T-helper 17 cell (primary cell): Measurements from ENCODE around the gene USP40. TPM values are rescaled to one million over a fixed set of nuclear protein-coding genes. Genes with fewer than 3 reads are reported as not detected.

Source experiments
- ATAC-seq: fragments of 150-1000 bp; cut with Tn5 transposase; 2 replicates; pipeline ENCODE4 v1.10.0; 2021; ENCODE audit warnings: mild to moderate bottlenecking, moderate library complexity
- DNase-seq, 3 donors: peaks; one replicate each; pipeline versions ENCODE4 v3.0.0 to v3.0.0-alpha.2; 2020 to 2021
- H3K9me3 ChIP-seq: one replicate; pipeline ENCODE4 v1.7.0; 2013; ENCODE audit warnings: low read length, mild to moderate bottlenecking; ENCODE audit not compliant: control insufficient read depth, poor library complexity, severe bottlenecking
- H3K27ac Mint-ChIP-seq: one replicate; pipeline ENCODE4 v1.8.0; 2022; ENCODE audit warnings: mild to moderate bottlenecking, moderate library complexity, mixed read lengths
- H3K27me3 Mint-ChIP-seq: one replicate; pipeline ENCODE4 v1.8.0; 2022; ENCODE audit warnings: mixed read lengths
- H3K36me3 Mint-ChIP-seq: one replicate; pipeline ENCODE4 v1.8.0; 2022; ENCODE audit warnings: low read depth, mixed read lengths
- H3K4me1 Mint-ChIP-seq: one replicate; pipeline ENCODE4 v1.8.0; 2022; ENCODE audit warnings: mild to moderate bottlenecking, mixed read lengths
- H3K4me3 Mint-ChIP-seq: one replicate; pipeline ENCODE4 v1.8.0; 2022; ENCODE audit warnings: mild to moderate bottlenecking, moderate library complexity, mixed read lengths
- total RNA-seq, 4 donors: library from RNA in 2 of 4; stranded (reverse) in 2 of 4; gene quantifications; one replicate each; pipeline ENCODE4 v1.2.3 and lab custom pipeline; 2022 to 2026

USP40 gene
- total RNA-seq, 2 donors from 2014 or later: 10.7 to 14.0 TPM

- DNase-seq (no peak), ATAC-seq (no peak)
- no peak overlapping the region for H3K27ac Mint-ChIP-seq
- no peaks in the 10 kb centered on the region for H3K27me3 Mint-ChIP-seq
- peaks cover 2% of the 10 kb centered on the region for H3K4me1 Mint-ChIP-seq
- H3K9me3 ChIP-seq: no peaks in the 10 kb centered on the region
- H3K36me3 Mint-ChIP-seq: peaks cover 3% of the 10 kb centered on the region
- H3K4me3 Mint-ChIP-seq: no peak overlapping the region
Measured at GRCh38 chr2:233485726-233486125, 80.9 kb downstream of the USP40 start.

DNA sequence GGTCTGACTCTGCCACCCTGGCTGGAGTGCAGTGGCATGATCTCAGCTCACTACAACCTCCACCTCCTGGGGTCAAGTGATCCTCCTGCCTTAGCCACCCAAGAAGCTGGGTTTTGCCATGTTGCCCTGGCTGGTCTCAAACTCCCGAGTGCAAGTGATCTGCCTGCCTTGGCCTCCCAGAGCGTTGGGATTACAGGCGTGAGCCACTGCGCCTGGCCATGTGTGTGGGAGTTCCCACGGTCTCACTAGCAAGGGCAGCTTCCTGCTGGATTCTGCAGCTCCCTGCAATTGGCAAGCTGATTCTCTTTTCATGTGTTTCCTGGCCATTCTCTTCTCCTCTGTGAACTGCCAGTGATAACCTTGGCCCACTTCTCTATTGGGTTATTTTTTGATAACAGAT is 84.0 kb downstream of the USP40 start:
- ATAC-seq (no peak), DNase-seq (no peak)
- peaks cover 4% of the 10 kb centered on the region for H3K4me1 Mint-ChIP-seq
- H3K27me3 Mint-ChIP-seq: no peaks in the 10 kb centered on the region
- no peak overlapping the region for H3K4me3 Mint-ChIP-seq
- H3K36me3 Mint-ChIP-seq: peaks cover 3% of the 10 kb centered on the region
- no peaks in the 10 kb centered on the region for H3K9me3 ChIP-seq
- no peak overlapping the region for H3K27ac Mint-ChIP-seq

DNA sequence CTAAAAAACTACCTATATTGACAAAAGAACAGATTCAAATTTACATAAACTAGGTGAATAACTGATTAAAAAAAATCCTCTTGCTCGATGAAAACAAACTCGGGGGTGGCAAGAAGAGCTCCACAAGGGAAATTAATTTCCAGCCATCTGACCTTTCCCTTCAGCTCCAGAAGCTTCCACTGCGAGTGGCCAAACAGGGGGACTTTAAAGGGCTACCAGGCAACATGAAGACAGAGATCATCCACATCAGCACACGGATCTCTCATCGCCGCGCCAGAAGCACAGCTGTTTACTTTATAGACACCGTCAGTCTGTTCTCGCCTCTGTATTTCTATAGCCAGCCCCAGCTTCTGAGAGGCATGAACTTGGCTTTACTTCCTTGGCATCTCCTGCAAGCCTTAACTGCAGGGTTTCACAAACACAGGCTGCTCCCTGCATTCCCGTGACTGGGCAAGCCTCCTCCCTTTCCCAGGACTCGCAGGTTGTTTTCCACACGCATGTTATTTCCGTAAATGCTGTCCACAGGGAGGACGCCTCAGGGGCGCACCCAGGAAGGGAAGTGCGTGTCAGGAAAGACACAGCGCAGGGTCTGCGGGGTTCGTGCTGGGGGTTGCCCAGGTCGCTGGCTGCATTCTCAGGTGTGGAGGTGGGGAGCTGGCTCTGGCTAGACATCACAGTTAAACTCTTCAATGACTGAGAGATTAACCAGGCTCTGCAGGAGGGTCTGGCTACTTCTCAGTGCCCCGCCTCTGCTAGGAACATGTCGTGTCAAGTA is 85.0 kb downstream of the USP40 start:
- H3K27me3 Mint-ChIP-seq: no peaks in the 10 kb centered on the region
- H3K4me1 Mint-ChIP-seq: peaks cover 3% of the 10 kb centered on the region
- peaks cover 2% of the 10 kb centered on the region for H3K36me3 Mint-ChIP-seq
- H3K27ac Mint-ChIP-seq: no peak overlapping the region
- DNase-seq (no peak), ATAC-seq (no peak)
- H3K9me3 ChIP-seq: no peaks in the 10 kb centered on the region
- H3K4me3 Mint-ChIP-seq: no peak overlapping the region

DNA sequence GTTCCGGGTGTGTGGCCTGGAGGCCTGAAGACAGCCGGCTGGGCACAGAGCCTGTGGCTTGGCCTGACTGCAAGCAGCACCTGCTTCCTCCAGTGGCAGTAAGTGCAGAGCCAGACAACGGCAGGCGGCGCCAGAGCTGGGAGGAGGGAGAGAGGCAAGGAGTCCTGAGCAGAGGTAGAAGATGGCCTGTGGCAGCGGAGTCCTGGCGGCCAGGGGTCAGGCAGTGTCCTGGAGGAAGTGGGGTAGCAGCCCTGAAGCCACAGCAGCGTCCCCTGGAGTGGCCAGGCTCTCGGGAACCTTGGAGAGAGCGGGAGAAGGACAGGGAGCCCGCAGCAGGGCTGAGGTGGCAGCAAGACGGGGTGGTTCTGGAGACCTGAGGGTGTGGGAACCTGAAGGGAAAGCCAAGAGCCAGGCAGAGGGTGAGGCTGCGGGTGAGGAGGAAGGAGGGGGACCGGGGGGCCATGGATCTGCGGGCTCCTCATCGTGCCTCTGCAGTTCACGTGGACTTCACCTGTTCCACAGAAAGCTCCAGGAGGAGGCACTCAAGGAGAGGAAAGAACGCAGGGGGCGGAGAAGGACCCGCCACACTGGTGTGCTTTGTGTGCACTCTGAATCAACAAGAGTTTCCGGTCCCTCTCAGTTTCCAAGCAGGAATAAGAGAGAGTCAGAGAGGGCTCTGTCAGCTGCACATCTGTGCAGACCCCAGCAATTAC is 85.9 kb downstream of the USP40 start:
- ATAC-seq: no peak

GRCh38 chr2:233479616-233480489 is 86.7 kb downstream of the USP40 start:
- Mint-ChIP-seq H3K4me3 (no peak overlapping the region), H3K36me3 (no peaks in the 10 kb centered on the region), H3K4me1 (peaks cover 2% of the 10 kb centered on the region), H3K27ac (peak overlapping the region; percentile 41), H3K27me3 (no peaks in the 10 kb centered on the region)
- ATAC-seq: no peak
- no peak for DNase-seq
- no peaks in the 10 kb centered on the region for H3K9me3 ChIP-seq

More for the DNA sequence above, 85.9 kb downstream of the USP40 start:
- no peaks in the 10 kb centered on the region for H3K9me3 ChIP-seq
- DNase-seq: no peak
- no peak overlapping the region for H3K27ac Mint-ChIP-seq
- peaks cover 2% of the 10 kb centered on the region for H3K4me1 Mint-ChIP-seq
- no peaks in the 10 kb centered on the region for H3K36me3 Mint-ChIP-seq
- no peaks in the 10 kb centered on the region for H3K27me3 Mint-ChIP-seq
- H3K4me3 Mint-ChIP-seq: no peak overlapping the region

DNA sequence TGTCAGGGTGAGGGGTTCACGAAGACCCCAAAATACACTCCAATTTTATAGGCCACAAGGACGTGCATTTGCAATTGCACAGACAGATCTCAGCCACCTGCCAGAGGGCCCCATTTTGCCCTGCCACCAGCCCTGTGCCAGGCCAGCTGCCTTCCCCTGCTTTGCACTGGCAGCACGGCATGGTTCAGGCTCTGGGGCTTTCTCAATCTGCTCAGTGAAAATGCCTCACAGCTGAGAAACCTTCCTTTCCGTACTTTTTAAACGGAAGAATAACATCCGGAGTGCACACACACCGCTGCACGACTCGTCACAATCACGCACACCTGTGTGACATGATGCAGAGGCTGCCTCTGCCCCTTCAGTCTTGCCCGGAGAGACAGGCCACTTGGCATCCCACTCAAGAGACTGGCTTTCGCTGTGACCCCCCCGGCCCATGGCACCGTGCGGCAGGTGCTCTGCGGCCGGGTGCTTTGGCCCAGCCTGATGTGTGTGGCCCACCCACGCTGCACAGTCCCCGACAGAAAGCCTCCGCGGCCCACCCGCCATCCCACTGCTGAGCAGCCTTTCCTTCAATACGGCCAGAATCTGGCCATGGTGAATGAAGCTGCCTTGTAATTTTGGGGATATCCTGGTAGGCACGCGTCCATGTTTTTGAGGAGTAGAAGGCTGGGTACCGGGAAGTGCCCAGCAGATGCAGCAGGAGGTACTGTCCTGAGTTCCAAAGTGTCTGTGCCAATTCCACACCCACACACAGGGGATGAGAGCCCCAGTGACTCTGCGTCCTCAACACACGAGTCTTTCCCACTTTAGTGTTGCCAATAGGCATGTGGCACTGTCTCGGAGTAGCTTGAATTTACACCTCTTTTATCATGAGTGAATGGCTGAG is 88.8 kb downstream of the USP40 start:
- ATAC-seq (no peak), DNase-seq (no peak)
- Mint-ChIP-seq H3K27ac (no peak overlapping the region), H3K36me3 (no peaks in the 10 kb centered on the region), H3K4me1 (peaks cover 2% of the 10 kb centered on the region), H3K4me3 (no peak overlapping the region), H3K27me3 (no peaks in the 10 kb centered on the region)
- no peaks in the 10 kb centered on the region for H3K9me3 ChIP-seq

DNA sequence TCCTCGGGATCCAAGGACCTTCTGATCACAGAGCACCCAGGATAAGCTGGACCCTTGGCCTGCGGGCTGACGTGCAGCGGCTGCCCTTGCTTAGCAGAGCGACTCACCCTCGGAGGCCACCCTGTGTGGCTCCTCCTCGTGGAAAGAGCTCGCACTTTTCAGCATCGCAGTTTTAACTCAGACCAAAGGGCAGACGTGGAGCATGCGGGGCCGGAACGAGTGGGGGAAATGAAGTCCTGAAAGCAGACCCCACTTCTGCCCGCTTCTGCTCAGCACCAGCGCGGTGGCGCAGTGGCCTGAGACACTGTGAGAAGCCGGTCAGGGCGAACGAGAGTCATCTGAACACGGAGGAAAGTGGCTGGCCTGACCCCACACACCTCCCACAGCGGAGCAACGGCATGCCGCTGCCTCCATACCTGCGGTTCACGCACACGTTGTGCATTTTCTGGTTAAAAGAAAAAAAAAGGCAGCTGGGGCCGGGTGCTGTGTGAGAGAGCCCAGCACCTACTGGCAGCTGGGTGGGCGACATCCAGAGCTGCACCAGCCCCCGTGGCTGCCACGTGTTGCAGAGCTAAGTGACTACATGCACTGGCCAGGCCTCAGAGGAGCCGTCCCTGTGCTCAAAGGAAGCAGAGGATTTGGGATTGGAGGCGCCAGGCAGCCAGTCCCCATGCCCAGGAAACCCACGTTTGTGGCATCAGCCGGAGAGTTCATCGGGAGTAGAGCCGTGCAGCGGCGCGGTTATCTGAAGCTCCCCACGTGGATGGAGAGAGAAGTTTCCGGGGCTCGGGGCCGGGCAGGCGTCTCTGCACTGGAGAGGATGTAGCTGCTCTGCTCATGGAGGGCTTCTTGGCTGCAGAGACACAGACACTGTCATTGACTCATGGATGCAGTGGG is 89.7 kb downstream of the USP40 start:
- no peaks in the 10 kb centered on the region for H3K9me3 ChIP-seq
- Mint-ChIP-seq H3K4me3 (no peak overlapping the region), H3K4me1 (peaks cover 2% of the 10 kb centered on the region), H3K27me3 (no peaks in the 10 kb centered on the region), H3K27ac (no peak overlapping the region), H3K36me3 (peaks cover 3% of the 10 kb centered on the region)
- ATAC-seq (no peak), DNase-seq (no peak)

GRCh38 chr2:233476063-233476410 is 90.5 kb downstream of the USP40 start:
- no peak overlapping the region for H3K27ac Mint-ChIP-seq
- H3K4me1 Mint-ChIP-seq: peaks cover 2% of the 10 kb centered on the region

GRCh38 chr2:233474308-233475160 is 92.0 kb downstream of the USP40 start:
- H3K36me3 Mint-ChIP-seq: peaks cover 3% of the 10 kb centered on the region
- no peak overlapping the region for H3K4me3 Mint-ChIP-seq
- no peak for ATAC-seq
- H3K9me3 ChIP-seq: no peaks in the 10 kb centered on the region
- no peaks in the 10 kb centered on the region for H3K27me3 Mint-ChIP-seq
- H3K4me1 Mint-ChIP-seq: no peaks in the 10 kb centered on the region
- H3K27ac Mint-ChIP-seq: no peak overlapping the region
- no peak for DNase-seq

More at GRCh38 chr2:233476063-233476410, 90.5 kb downstream of the USP40 start:
- H3K27me3 Mint-ChIP-seq: no peaks in the 10 kb centered on the region
- H3K9me3 ChIP-seq: no peaks in the 10 kb centered on the region
- no peak overlapping the region for H3K4me3 Mint-ChIP-seq
- H3K36me3 Mint-ChIP-seq: peaks cover 3% of the 10 kb centered on the region
- ATAC-seq: no peak
- DNase-seq: no peak

DNA sequence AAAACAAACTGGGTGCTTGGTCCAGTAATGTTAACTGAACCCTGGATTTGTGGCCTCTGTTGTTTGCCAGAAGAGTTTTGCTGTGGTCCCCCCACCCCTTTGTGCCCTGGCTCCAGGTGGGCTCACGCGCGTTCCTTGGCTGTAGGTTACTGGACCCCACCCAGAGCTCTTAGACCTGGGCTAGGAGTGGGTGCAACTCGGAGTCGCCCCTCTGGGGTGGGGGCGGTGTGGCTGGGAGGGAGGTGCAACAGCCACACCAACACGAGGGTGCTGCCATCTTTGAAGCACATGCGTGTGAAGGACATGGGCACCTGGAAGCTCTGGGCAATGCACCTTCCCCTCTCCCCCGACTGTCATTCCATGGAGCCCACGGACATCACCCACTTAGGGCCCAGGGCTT is 92.7 kb downstream of the USP40 start:
- Mint-ChIP-seq H3K4me1 (peaks cover 3% of the 10 kb centered on the region), H3K4me3 (no peak overlapping the region), H3K27me3 (no peaks in the 10 kb centered on the region), H3K36me3 (peaks cover 4% of the 10 kb centered on the region), H3K27ac (no peak overlapping the region)
- ATAC-seq (no peak), DNase-seq (no peak)
- no peaks in the 10 kb centered on the region for H3K9me3 ChIP-seq

DNA sequence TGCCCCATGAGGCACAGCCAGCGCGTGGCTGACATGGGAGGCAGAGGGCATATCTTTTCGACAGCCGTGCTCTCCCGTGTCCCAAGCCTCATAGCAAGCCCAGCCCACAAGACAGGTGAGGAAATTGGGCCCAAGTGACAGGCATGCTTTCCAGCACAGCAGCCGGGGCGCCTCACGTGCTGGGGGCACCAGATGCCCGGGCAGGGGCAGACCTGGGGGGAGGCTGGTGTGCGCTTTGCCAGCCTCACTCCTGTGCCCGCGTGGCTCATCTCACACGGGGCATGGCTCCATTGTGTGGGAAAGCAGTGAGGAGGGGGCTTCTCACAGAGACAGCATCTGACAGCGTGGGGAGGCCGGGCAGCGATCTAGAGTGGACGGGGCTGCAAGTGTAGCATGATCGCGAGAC is 93.2 kb downstream of the USP40 start:
- DNase-seq (no peak), ATAC-seq (no peak)
- Mint-ChIP-seq H3K4me1 (peaks cover 3% of the 10 kb centered on the region), H3K4me3 (no peak overlapping the region), H3K27me3 (no peaks in the 10 kb centered on the region), H3K36me3 (peaks cover 7% of the 10 kb centered on the region), H3K27ac (no peak overlapping the region)
- H3K9me3 ChIP-seq: no peaks in the 10 kb centered on the region
